ENCODE data around the gene POLR1A. TPM values are rescaled to one million over a fixed set of nuclear protein-coding genes. Genes with fewer than 3 reads are reported as not detected.

The POLR1A gene
- total and polyA plus RNA-seq, 2 of the 13 experiments (the other 11 are each of a cell fraction or from before 2014, with no cell fraction given), result 7.2 to 39.9 TPM

- TF ChIP-seq, protein P1, sequence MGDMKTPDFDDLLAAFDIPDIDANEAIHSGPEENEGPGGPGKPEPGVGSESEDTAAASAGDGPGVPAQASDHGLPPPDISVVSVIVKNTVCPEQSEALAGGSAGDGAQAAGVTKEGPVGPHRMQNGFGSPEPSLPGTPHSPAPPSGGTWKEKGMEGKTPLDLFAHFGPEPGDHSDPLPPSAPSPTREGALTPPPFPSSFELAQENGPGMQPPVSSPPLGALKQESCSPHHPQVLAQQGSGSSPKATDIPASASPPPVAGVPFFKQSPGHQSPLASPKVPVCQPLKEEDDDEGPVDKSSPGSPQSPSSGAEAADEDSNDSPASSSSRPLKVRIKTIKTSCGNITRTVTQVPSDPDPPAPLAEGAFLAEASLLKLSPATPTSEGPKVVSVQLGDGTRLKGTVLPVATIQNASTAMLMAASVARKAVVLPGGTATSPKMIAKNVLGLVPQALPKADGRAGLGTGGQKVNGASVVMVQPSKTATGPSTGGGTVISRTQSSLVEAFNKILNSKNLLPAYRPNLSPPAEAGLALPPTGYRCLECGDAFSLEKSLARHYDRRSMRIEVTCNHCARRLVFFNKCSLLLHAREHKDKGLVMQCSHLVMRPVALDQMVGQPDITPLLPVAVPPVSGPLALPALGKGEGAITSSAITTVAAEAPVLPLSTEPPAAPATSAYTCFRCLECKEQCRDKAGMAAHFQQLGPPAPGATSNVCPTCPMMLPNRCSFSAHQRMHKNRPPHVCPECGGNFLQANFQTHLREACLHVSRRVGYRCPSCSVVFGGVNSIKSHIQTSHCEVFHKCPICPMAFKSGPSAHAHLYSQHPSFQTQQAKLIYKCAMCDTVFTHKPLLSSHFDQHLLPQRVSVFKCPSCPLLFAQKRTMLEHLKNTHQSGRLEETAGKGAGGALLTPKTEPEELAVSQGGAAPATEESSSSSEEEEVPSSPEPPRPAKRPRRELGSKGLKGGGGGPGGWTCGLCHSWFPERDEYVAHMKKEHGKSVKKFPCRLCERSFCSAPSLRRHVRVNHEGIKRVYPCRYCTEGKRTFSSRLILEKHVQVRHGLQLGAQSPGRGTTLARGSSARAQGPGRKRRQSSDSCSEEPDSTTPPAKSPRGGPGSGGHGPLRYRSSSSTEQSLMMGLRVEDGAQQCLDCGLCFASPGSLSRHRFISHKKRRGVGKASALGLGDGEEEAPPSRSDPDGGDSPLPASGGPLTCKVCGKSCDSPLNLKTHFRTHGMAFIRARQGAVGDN (CRISPR knock-in tag; IDR thresholded peaks at IDR 0.05), result peak; percentile 50; the same call in 1 of the 2 replicates
- TF ChIP-seq NR3C1 (CRISPR knock-in tag; IDR thresholded peaks at IDR 0.05) (no peak), THAP7 (CRISPR knock-in tag; IDR thresholded peaks at IDR 0.05) (no peak), ZNF274 (CRISPR knock-in tag; IDR thresholded peaks at IDR 0.05) (peak; percentile 52; the same call in 1 of the 2 replicates), DNMT1 (CRISPR knock-in tag; IDR thresholded peaks at IDR 0.05) (no peak), PHB2 (IDR thresholded peaks at IDR 0.05; ENCODE audit: partially characterized antibody) (no peak), HIC2 (CRISPR knock-in tag; IDR thresholded peaks at IDR 0.05; ENCODE audit: low read depth) (no peak), NFYC (CRISPR knock-in tag; IDR thresholded peaks at IDR 0.05) (no peak), MAZ (IDR thresholded peaks at IDR 0.05; ENCODE audit: borderline replicate concordance, low read depth, low read length) (0 out of 2 replicates have a peak, but pooled peaks have one; percentile 41), MAZ (CRISPR knock-in tag; IDR thresholded peaks at IDR 0.05; ENCODE audit: low read depth) (no peak; the same call in 1 of the 2 replicates), PLRG1 (conservative IDR thresholded peaks at IDR 0.05) (no peak)
- TF ChIP-seq, protein P2, sequence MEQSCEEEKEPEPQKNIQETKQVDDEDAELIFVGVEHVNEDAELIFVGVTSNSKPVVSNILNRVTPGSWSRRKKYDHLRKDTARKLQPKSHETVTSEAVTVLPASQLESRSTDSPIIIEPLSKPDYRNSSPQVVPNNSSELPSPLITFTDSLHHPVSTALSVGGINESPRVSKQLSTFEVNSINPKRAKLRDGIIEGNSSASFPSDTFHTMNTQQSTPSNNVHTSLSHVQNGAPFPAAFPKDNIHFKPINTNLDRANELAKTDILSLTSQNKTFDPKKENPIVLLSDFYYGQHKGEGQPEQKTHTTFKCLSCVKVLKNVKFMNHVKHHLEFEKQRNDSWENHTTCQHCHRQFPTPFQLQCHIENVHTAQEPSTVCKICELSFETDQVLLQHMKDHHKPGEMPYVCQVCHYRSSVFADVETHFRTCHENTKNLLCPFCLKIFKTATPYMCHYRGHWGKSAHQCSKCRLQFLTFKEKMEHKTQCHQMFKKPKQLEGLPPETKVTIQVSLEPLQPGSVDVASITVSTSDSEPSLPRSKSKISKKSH (CRISPR knock-in tag; IDR thresholded peaks at IDR 0.05; ENCODE audit: borderline replicate concordance), result no peak
- TF ChIP-seq, protein P3, sequence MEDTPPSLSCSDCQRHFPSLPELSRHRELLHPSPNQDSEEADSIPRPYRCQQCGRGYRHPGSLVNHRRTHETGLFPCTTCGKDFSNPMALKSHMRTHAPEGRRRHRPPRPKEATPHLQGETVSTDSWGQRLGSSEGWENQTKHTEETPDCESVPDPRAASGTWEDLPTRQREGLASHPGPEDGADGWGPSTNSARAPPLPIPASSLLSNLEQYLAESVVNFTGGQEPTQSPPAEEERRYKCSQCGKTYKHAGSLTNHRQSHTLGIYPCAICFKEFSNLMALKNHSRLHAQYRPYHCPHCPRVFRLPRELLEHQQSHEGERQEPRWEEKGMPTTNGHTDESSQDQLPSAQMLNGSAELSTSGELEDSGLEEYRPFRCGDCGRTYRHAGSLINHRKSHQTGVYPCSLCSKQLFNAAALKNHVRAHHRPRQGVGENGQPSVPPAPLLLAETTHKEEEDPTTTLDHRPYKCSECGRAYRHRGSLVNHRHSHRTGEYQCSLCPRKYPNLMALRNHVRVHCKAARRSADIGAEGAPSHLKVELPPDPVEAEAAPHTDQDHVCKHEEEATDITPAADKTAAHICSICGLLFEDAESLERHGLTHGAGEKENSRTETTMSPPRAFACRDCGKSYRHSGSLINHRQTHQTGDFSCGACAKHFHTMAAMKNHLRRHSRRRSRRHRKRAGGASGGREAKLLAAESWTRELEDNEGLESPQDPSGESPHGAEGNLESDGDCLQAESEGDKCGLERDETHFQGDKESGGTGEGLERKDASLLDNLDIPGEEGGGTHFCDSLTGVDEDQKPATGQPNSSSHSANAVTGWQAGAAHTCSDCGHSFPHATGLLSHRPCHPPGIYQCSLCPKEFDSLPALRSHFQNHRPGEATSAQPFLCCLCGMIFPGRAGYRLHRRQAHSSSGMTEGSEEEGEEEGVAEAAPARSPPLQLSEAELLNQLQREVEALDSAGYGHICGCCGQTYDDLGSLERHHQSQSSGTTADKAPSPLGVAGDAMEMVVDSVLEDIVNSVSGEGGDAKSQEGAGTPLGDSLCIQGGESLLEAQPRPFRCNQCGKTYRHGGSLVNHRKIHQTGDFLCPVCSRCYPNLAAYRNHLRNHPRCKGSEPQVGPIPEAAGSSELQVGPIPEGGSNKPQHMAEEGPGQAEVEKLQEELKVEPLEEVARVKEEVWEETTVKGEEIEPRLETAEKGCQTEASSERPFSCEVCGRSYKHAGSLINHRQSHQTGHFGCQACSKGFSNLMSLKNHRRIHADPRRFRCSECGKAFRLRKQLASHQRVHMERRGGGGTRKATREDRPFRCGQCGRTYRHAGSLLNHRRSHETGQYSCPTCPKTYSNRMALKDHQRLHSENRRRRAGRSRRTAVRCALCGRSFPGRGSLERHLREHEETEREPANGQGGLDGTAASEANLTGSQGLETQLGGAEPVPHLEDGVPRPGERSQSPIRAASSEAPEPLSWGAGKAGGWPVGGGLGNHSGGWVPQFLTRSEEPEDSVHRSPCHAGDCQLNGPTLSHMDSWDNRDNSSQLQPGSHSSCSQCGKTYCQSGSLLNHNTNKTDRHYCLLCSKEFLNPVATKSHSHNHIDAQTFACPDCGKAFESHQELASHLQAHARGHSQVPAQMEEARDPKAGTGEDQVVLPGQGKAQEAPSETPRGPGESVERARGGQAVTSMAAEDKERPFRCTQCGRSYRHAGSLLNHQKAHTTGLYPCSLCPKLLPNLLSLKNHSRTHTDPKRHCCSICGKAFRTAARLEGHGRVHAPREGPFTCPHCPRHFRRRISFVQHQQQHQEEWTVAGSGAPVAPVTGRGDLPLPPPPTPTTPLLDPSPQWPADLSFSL (CRISPR knock-in tag; IDR thresholded peaks at IDR 0.05), result no peak
Observed at GRCh38 chr2:86105252-86105968, at the start of gene POLR1A (continued).
